NCI-H1930 (cell line): ENCODE measurements around the gene EFCAB13.
A peak's percentile ranks its signal among the peaks of the same experiment; 100 is the strongest.

Experiments used
- DNase-seq, 2 experiments: peaks; one replicate each; lab custom pipeline; 2025; lab: John Stamatoyannopoulos, UW

The EFCAB13 gene

GRCh38 chr17:47292206-47292605 is 31.5 kb upstream of the EFCAB13 start:
- DNase-seq: no peak

- DNase-seq: no peak
These were observed 28.5 kb upstream of the EFCAB13 start for GRCh38 chr17:47295037-47295873.

- no peak for DNase-seq
These were observed 27.9 kb upstream of the EFCAB13 start for GRCh38 chr17:47295874-47296255.

- no peak for DNase-seq
These were observed 25.9 kb upstream of the EFCAB13 start for GRCh38 chr17:47297661-47298400.

GRCh38 chr17:47298712-47299111 is 25.0 kb upstream of the EFCAB13 start:
- no peak for DNase-seq

- DNase-seq: no peak
These were observed 24.4 kb upstream of the EFCAB13 start for GRCh38 chr17:47299239-47299910.

- DNase-seq: no peak
These were observed 23.0 kb upstream of the EFCAB13 start for GRCh38 chr17:47300718-47301117.

- DNase-seq: no peak
These were observed 22.6 kb upstream of the EFCAB13 start for GRCh38 chr17:47301161-47301560.

GRCh38 chr17:47301831-47302230 is 21.9 kb upstream of the EFCAB13 start:
- no peak for DNase-seq

- no peak for DNase-seq
These were observed 19.6 kb upstream of the EFCAB13 start for GRCh38 chr17:47304186-47304585.

GRCh38 chr17:47305302-47305923 is 18.3 kb upstream of the EFCAB13 start:
- no peak for DNase-seq

GRCh38 chr17:47310186-47310733 is 13.5 kb upstream of the EFCAB13 start:
- DNase-seq: no peak

- DNase-seq: no peak
These were observed 12.3 kb upstream of the EFCAB13 start for GRCh38 chr17:47311420-47311819.

- peak; percentile 27 to 55 for DNase-seq
These were observed 8.1 kb upstream of the EFCAB13 start for GRCh38 chr17:47315451-47316266.

- DNase-seq: no peak
These were observed 7.4 kb upstream of the EFCAB13 start for GRCh38 chr17:47316311-47316710.

- no peak for DNase-seq
These were observed 6.6 kb upstream of the EFCAB13 start for GRCh38 chr17:47317119-47317518.

GRCh38 chr17:47318197-47318918 is 5.4 kb upstream of the EFCAB13 start:
- no peak for DNase-seq

- DNase-seq: no peak
These were observed 2.8 kb upstream of the EFCAB13 start for GRCh38 chr17:47320879-47321502.

GRCh38 chr17:47324224-47325020 is 667 bp downstream of the EFCAB13 start:
- peak in 1 of 2 experiments; percentile 45 for DNase-seq
